HUDEP-2 (cell line): ENCODE measurements around the gene TMEM170B.

Experiments
- DNase-seq, 76 experiments: peaks; one replicate each; lab custom pipeline; 2025; ENCODE audit not compliant: unreplicated experiment in 76 of 76; lab: John Stamatoyannopoulos, UW

TMEM170B gene

GRCh38 chr6:11537229-11538051 is at the start of gene TMEM170B:
TMEM170B (plus strand) TSS chr6:11537749; CDS start chr6:11538278, 529 bp downstream.
- DNase-seq, result peak in 72 of 76 experiments; percentile 10 to 95 (median 72)

- no peak for DNase-seq
Observed at GRCh38 chr6:11490996-11491395, 46.6 kb upstream of the TMEM170B start.

GRCh38 chr6:11491596-11492463 is 45.7 kb upstream of the TMEM170B start:
- DNase-seq, result no peak

- DNase-seq, result no peak
Observed at GRCh38 chr6:11492464-11493290, 44.9 kb upstream of the TMEM170B start.

- no peak for DNase-seq
Observed at GRCh38 chr6:11493974-11494373, 43.6 kb upstream of the TMEM170B start.

GRCh38 chr6:11494786-11495564 is 42.6 kb upstream of the TMEM170B start:
- DNase-seq, result no peak

- no peak for DNase-seq
Observed at GRCh38 chr6:11495565-11496145, 41.9 kb upstream of the TMEM170B start.

GRCh38 chr6:11496152-11497060 is 41.1 kb upstream of the TMEM170B start:
- DNase-seq, result peak in 68 of 76 experiments; percentile 5 to 87 (median 56)

GRCh38 chr6:11497107-11497506 is 40.4 kb upstream of the TMEM170B start:
- no peak for DNase-seq

- peak in 2 of 76 experiments; percentile 9 to 10 for DNase-seq
Observed at GRCh38 chr6:11497881-11498280, 39.7 kb upstream of the TMEM170B start.

- no peak for DNase-seq
Observed at GRCh38 chr6:11500008-11500407, 37.5 kb upstream of the TMEM170B start.

GRCh38 chr6:11509471-11509870 is 28.1 kb upstream of the TMEM170B start:
- DNase-seq, result no peak

GRCh38 chr6:11514672-11515071 is 22.9 kb upstream of the TMEM170B start:
- DNase-seq, result no peak

- no peak for DNase-seq
Observed at GRCh38 chr6:11515763-11516162, 21.8 kb upstream of the TMEM170B start.

GRCh38 chr6:11522812-11523605 is 14.5 kb upstream of the TMEM170B start:
- peak in 2 of 76 experiments; percentile 7 to 14 for DNase-seq

GRCh38 chr6:11525468-11526155 is 11.9 kb upstream of the TMEM170B start:
- no peak for DNase-seq

- DNase-seq, result no peak
Observed at GRCh38 chr6:11526156-11526505, 11.4 kb upstream of the TMEM170B start.
